Keratinocyte (primary cell): ENCODE measurements around the gene OSBPL8.

Experiments used
- CTCF ChIP-seq, 3 experiments: IDR thresholded peaks in 1 of 3; conservative IDR thresholded peaks in 1 of 3; optimal IDR thresholded peaks in 1 of 3; 2 replicates in 2 of 3; 3 replicates in 1 of 3; pipeline versions ENCODE3 to v1.5.1; 2011; ENCODE audit warnings: low read length in 3 of 3, mild to moderate bottlenecking in 3 of 3, moderate library complexity in 2 of 3, control low read depth in 1 of 3, inconsistent platforms in 1 of 3; ENCODE audit not compliant: insufficient read depth in 2 of 3; ENCODE audit errors: extremely low read depth in 1 of 3
- EZH2 ChIP-seq: IDR thresholded peaks from one replicate; pipeline ENCODE4 v1.6.1; 2012; ENCODE audit warnings: inconsistent platforms, mild to moderate bottlenecking, low read length, moderate library complexity

DNA sequence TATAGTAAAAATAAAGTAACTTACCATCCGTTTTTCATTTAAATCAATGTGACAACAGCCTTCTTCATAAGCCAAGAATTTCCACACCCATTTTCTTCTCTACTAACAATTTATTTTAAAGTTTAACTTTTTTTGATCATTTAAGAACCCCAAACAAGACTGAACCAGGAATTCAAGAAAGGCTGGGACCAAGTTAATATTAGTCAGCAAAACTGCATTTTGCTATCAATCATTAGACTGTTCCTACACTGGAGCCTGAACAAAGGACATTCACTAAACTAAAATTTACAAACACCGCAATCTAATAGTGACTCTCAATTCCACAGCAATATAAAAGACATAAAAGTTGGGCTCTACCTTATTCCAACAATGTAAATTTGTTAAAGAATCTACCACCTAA, 73.6 kb downstream of the OSBPL8 start:
- TF ChIP-seq CTCF (optimal IDR thresholded peaks at IDR 0.05 in 1 of 3, IDR thresholded peaks at IDR 0.05 in 1 of 3, conservative IDR thresholded peaks at IDR 0.05 in 1 of 3; ENCODE audit: extremely low read depth in 1 of 3, insufficient read depth in 2 of 3, low read length in 3 of 3) (no peak), EZH2 (no peak)
